D341Med (cell line): ENCODE data around the gene TMEM273.

Source experiments
- DNase-seq: peaks from one replicate; pipeline ENCODE4 v3.0.0; 2012; ENCODE audit warnings: low spot score

The TMEM273 gene

GRCh38 chr10:49187950-49188761, at the start of gene TMEM273:
TMEM273 (minus strand) TSS chr10:49188391; CDS start chr10:49188336, 55 bp downstream.
- no peak for DNase-seq

- DNase-seq = peak; percentile 10
Measured at GRCh38 chr10:49237985-49238384, 49.8 kb upstream of the TMEM273 start.

- no peak for DNase-seq
Measured at GRCh38 chr10:49235392-49235791, 47.2 kb upstream of the TMEM273 start.

- DNase-seq = no peak
Measured at GRCh38 chr10:49231086-49231820, 43.1 kb upstream of the TMEM273 start.

GRCh38 chr10:49230004-49230403, 41.8 kb upstream of the TMEM273 start:
- no peak for DNase-seq

GRCh38 chr10:49228677-49229076, 40.5 kb upstream of the TMEM273 start:
- DNase-seq = no peak

- no peak for DNase-seq
Measured at GRCh38 chr10:49227406-49227805, 39.2 kb upstream of the TMEM273 start.

GRCh38 chr10:49226594-49226993, 38.4 kb upstream of the TMEM273 start:
- no peak for DNase-seq

GRCh38 chr10:49225218-49225876, 37.2 kb upstream of the TMEM273 start:
- DNase-seq = no peak

- DNase-seq = no peak
Measured at GRCh38 chr10:49223205-49223604, 35.0 kb upstream of the TMEM273 start.

GRCh38 chr10:49222170-49222569, 34.0 kb upstream of the TMEM273 start:
- DNase-seq = no peak

- DNase-seq = no peak
Measured at GRCh38 chr10:49220679-49221078, 32.5 kb upstream of the TMEM273 start.

- DNase-seq = no peak
Measured at GRCh38 chr10:49220031-49220430, 31.8 kb upstream of the TMEM273 start.

- no peak for DNase-seq
Measured at GRCh38 chr10:49219248-49219647, 31.1 kb upstream of the TMEM273 start.

- no peak for DNase-seq
Measured at GRCh38 chr10:49218480-49218879, 30.3 kb upstream of the TMEM273 start.

GRCh38 chr10:49217645-49218044, 29.5 kb upstream of the TMEM273 start:
- DNase-seq = no peak

- DNase-seq = no peak
Measured at GRCh38 chr10:49213211-49213610, 25.0 kb upstream of the TMEM273 start.

- no peak for DNase-seq
Measured at GRCh38 chr10:49212783-49213182, 24.6 kb upstream of the TMEM273 start.

GRCh38 chr10:49212076-49212475, 23.9 kb upstream of the TMEM273 start:
- no peak for DNase-seq

GRCh38 chr10:49208996-49209395, 20.8 kb upstream of the TMEM273 start:
- no peak for DNase-seq

GRCh38 chr10:49207936-49208487, 19.8 kb upstream of the TMEM273 start:
- DNase-seq = no peak

GRCh38 chr10:49207113-49207512, 18.9 kb upstream of the TMEM273 start:
- no peak for DNase-seq

- DNase-seq = no peak
Measured at GRCh38 chr10:49205206-49205605, 17.0 kb upstream of the TMEM273 start.
